H1 (cell line): Measurements from ENCODE around the gene CELF4. TPM values are rescaled to one million over a fixed set of nuclear protein-coding genes. Genes with fewer than 3 reads are reported as not detected.

Experiments used
- CTCF ChIA-PET: fragments of 300-600 bp; sonication (Branson Sonifier 250); formaldehyde crosslinking; loops from one replicate; lab custom pipeline; 2021; ENCODE audit not compliant: partially characterized antibody; lab: Charles Lee
- POLR2A ChIA-PET: fragments of 300-600 bp; sonication (Branson Sonifier 250); formaldehyde crosslinking; loops from one replicate; lab custom pipeline; 2021; ENCODE audit warnings: inconsistent platforms; ENCODE audit not compliant: partially characterized antibody; lab: Charles Lee
- DNase-seq, 2 experiments: peaks; one replicate each; pipeline versions ENCODE4 v3.0.0 to v3.0.0-alpha.2; 2010 to 2022; ENCODE audit warnings: low spot score in 2 of 2, low read depth in 1 of 2, mixed read lengths in 1 of 2
- FAIRE-seq: peaks from 2 replicates; lab custom pipeline; 2011; peaks lifted over from hg19 to GRCh38; lab: Jason Lieb, UNC
- H2AFZ ChIP-seq: 2 replicates; pipeline ENCODE4 v1.8.1; 2012; ENCODE audit warnings: low read length, inconsistent platforms
- H2AK5ac ChIP-seq: 2 replicates; pipeline ENCODE4 v1.6.1; 2013; ENCODE audit warnings: low read depth, low read length
- H2BK120ac ChIP-seq: replicated peaks from 2 replicates; pipeline ENCODE3; 2013; ENCODE audit warnings: low read depth, low read length, inconsistent platforms
- H2BK12ac ChIP-seq: 2 replicates; pipeline ENCODE4 v1.6.1; 2013; ENCODE audit warnings: low read depth, low read length
- H2BK15ac ChIP-seq: 2 replicates; pipeline ENCODE4 v1.6.1; 2013; ENCODE audit warnings: low read length
- H2BK20ac ChIP-seq: 2 replicates; pipeline ENCODE4 v1.6.1; 2013; ENCODE audit warnings: low read length
- H2BK5ac ChIP-seq: 2 replicates; pipeline ENCODE4 v1.6.1; 2013; ENCODE audit warnings: low read depth, low read length
- H3K14ac ChIP-seq: 2 replicates; pipeline ENCODE4 v1.6.1; 2013; ENCODE audit warnings: inconsistent platforms; ENCODE audit not compliant: insufficient read length
- H3K18ac ChIP-seq: 2 replicates; pipeline ENCODE4 v1.6.1; 2013; ENCODE audit warnings: low read length; ENCODE audit errors: extremely low read depth
- H3K23ac ChIP-seq: 2 replicates; pipeline ENCODE4 v1.6.1; 2013; ENCODE audit warnings: inconsistent platforms; ENCODE audit not compliant: insufficient read length
- H3K23me2 ChIP-seq: 2 replicates; pipeline ENCODE4 v1.6.1; 2013; ENCODE audit warnings: low read depth, low read length
- H3K27ac ChIP-seq: 2 replicates; pipeline ENCODE4 v1.6.1; 2011; ENCODE audit warnings: low read depth, low read length, inconsistent platforms
- H3K27me3 ChIP-seq, 4 experiments: replicated peaks in 1 of 4; 1 replicate in 1 of 4; 2 replicates in 3 of 4; pipeline versions ENCODE4 v1.6.1 to v1.8.1; 2011 to 2013; ENCODE audit warnings: low read length in 3 of 4, mild to moderate bottlenecking in 3 of 4, inconsistent platforms in 2 of 4, mixed read lengths in 2 of 4, moderate library complexity in 1 of 4; ENCODE audit not compliant: control insufficient read depth in 3 of 4, insufficient read depth in 3 of 4; ENCODE audit errors: extremely low read depth in 1 of 4
- H3K36me3 ChIP-seq, 4 experiments: 2 replicates each; pipeline versions ENCODE4 v1.6.1 to v1.8.1; 2011 to 2013; ENCODE audit warnings: mild to moderate bottlenecking in 4 of 4, low read length in 3 of 4, moderate library complexity in 2 of 4, control low read depth in 1 of 4, inconsistent platforms in 1 of 4; ENCODE audit not compliant: insufficient read depth in 4 of 4, control insufficient read depth in 2 of 4
- H3K4ac ChIP-seq: replicated peaks from 2 replicates; pipeline ENCODE3; 2013; ENCODE audit warnings: low read length, low read depth, mixed read lengths, inconsistent platforms; ENCODE audit not compliant: insufficient read length
- H3K4me1 ChIP-seq, 4 experiments: replicated peaks in 1 of 4; 1 replicate in 1 of 4; 2 replicates in 3 of 4; pipeline versions ENCODE4 v1.6.1 to v1.8.1; 2011 to 2013; ENCODE audit warnings: low read length in 3 of 4, inconsistent platforms in 2 of 4, mixed read lengths in 1 of 4; ENCODE audit not compliant: insufficient read depth in 4 of 4, control insufficient read depth in 3 of 4
- H3K4me2 ChIP-seq, 2 experiments: 2 replicates each; pipeline versions ENCODE4 v1.6.1 to v1.8.1; 2011 to 2013; ENCODE audit warnings: low read depth in 2 of 2, low read length in 2 of 2, control low read depth in 1 of 2, inconsistent platforms in 1 of 2, mild to moderate bottlenecking in 1 of 2; ENCODE audit not compliant: insufficient read depth in 1 of 2
- H3K4me3 ChIP-seq, 4 experiments: fragments of 200-600, 300-600 bp in 1 of 4; sonication (generic), shearing (Covaris generic), sonication (Bioruptor Twin) in 1 of 4; 2 replicates each; pipeline versions ENCODE4 v1.5.1 to v1.8.1; 2011 to 2016; ENCODE audit warnings: low read length in 4 of 4, low read depth in 3 of 4, control low read depth in 2 of 4, inconsistent platforms in 2 of 4, mild to moderate bottlenecking in 2 of 4, mixed read lengths in 1 of 4, moderate library complexity in 1 of 4; ENCODE audit not compliant: insufficient read depth in 2 of 4; ENCODE audit errors: extremely low read depth in 1 of 4
- H3K56ac ChIP-seq: replicated peaks from 2 replicates; pipeline ENCODE3; 2013; ENCODE audit warnings: low read depth, mild to moderate bottlenecking, mixed read lengths, low read length, inconsistent platforms; ENCODE audit not compliant: insufficient read length
- H3K79me1 ChIP-seq: 2 replicates; pipeline ENCODE4 v1.6.1; 2013; ENCODE audit warnings: low read depth, low read length, control low read depth
- H3K79me2 ChIP-seq, 2 experiments: 2 replicates each; pipeline versions ENCODE4 v1.6.1 to v1.8.1; 2012 to 2013; ENCODE audit warnings: low read length in 2 of 2, mild to moderate bottlenecking in 2 of 2, inconsistent platforms in 1 of 2; ENCODE audit not compliant: insufficient read depth in 2 of 2, control insufficient read depth in 1 of 2
- H3K9ac ChIP-seq, 4 experiments: replicated peaks in 1 of 4; 1 replicate in 1 of 4; 2 replicates in 3 of 4; pipeline versions ENCODE4 v1.6.1 to v1.8.1; 2011 to 2013; ENCODE audit warnings: low read depth in 3 of 4, low read length in 3 of 4, control low read depth in 2 of 4, mild to moderate bottlenecking in 2 of 4, moderate library complexity in 2 of 4, inconsistent platforms in 1 of 4; ENCODE audit errors: extremely low read depth in 1 of 4
- H3K9me3 ChIP-seq, 2 experiments: 2 replicates each; pipeline versions ENCODE4 v1.6.1 to v1.8.1; 2012 to 2013; ENCODE audit warnings: mild to moderate bottlenecking in 2 of 2, moderate library complexity in 2 of 2, control low read depth in 1 of 2, inconsistent platforms in 1 of 2, low read depth in 1 of 2, low read length in 1 of 2, mixed read lengths in 1 of 2; ENCODE audit not compliant: insufficient read depth in 2 of 2
- H4K20me1 ChIP-seq, 2 experiments: replicated peaks in 1 of 2; 2 replicates each; pipeline versions ENCODE3 to v1.8.1; 2011 to 2013; ENCODE audit warnings: inconsistent platforms in 2 of 2, low read length in 2 of 2, mild to moderate bottlenecking in 1 of 2; ENCODE audit not compliant: insufficient read depth in 2 of 2, control insufficient read depth in 1 of 2
- H4K5ac ChIP-seq: 2 replicates; pipeline ENCODE4 v1.6.1; 2013; ENCODE audit warnings: low read length, low read depth, mixed read lengths, inconsistent platforms; ENCODE audit not compliant: insufficient read length
- H4K8ac ChIP-seq: 2 replicates; pipeline ENCODE4 v1.8.0; 2013; ENCODE audit warnings: mild to moderate bottlenecking, moderate library complexity, low read length, inconsistent platforms; ENCODE audit not compliant: insufficient read depth; ENCODE audit errors: extremely low read depth
- H4K91ac ChIP-seq: replicated peaks from 2 replicates; pipeline ENCODE3; 2013; ENCODE audit warnings: low read length, mixed read lengths, inconsistent platforms; ENCODE audit not compliant: insufficient read length
- GTF2F1 ChIP-seq: IDR thresholded peaks from 2 replicates; pipeline ENCODE4 v1.6.1; 2012; ENCODE audit warnings: low read depth, low read length, improper control_type of control experiment, borderline replicate concordance
- HDAC6 ChIP-seq: IDR thresholded peaks from one replicate; pipeline ENCODE4 v1.7.1; 2012; ENCODE audit warnings: low read depth, mild to moderate bottlenecking, inconsistent platforms, low read length, moderate library complexity
- TAF7 ChIP-seq: optimal IDR thresholded peaks from 2 replicates; pipeline ENCODE3; 2011; ENCODE audit warnings: low read depth, mild to moderate bottlenecking, inconsistent platforms, low read length, moderate library complexity, borderline replicate concordance
- TEAD4 ChIP-seq: IDR thresholded peaks from 2 replicates; pipeline ENCODE4 v1.6.1; 2012; ENCODE audit warnings: low read depth, low read length, inconsistent platforms, mixed read lengths
- WGBS, 2 experiments: shearing (Covaris generic) in 1 of 2; methylation state at CpG; one replicate each; pipeline versions ENCODE4 v1.1.6 to v1.1.7; 2013 to 2015; ENCODE audit warnings: low lambda C conversion rate in 2 of 2, mixed read lengths in 2 of 2, inconsistent platforms in 1 of 2, low coverage in 1 of 2, missing lambda C conversion rate in 1 of 2; ENCODE audit not compliant: insufficient replicate concordance in 2 of 2, insufficient coverage in 1 of 2, insufficient read length in 1 of 2; ENCODE audit errors: extremely low coverage in 1 of 2, missing lambda C conversion rate in 1 of 2; 5-methylcytosine and 5-hydroxymethylcytosine counted together
- polyA plus RNA-seq, 7 experiments: library from polyadenylated mRNA; depleted of rRNA in 3 of 7; stranded (reverse) in 5 of 7; unstranded in 2 of 7; fragments of >200 nt in 5 of 7; fragments of 200-250 nt in 2 of 7; gene quantifications; 1 replicate in 5 of 7; 2 replicates in 1 of 7; 4 replicates in 1 of 7; pipeline versions ENCODE4 v1.2.1 to v1.2.3, GENCODE V29; 2011 to 2013; ENCODE audit warnings: missing spikeins in 2 of 7, mixed read lengths in 2 of 7
- total RNA-seq: library from RNA; stranded (reverse); fragmentation: NEBNext Ultra II Directional; extraction: Animal tissue kit (Norgen Biotek cat#: 25700); gene quantifications from 2 replicates; pipeline ENCODE4 v1.2.1, GENCODE V29; 2021

CELF4 gene
- total and polyA plus RNA-seq, 2 of the 8 experiments (the other 6 are each of a cell fraction or from before 2014, with no cell fraction given), result 1.6 to 3.4 TPM

- Histone ChIP-seq H3K9ac (no peak overlapping the region), H3K79me1 (no peaks in the 10 kb centered on the region; the same call in 1 of the 2 replicates), H4K20me1 (no peaks in the 10 kb centered on the region), H3K9me3 (no peaks in the 10 kb centered on the region), H2AK5ac (no peak overlapping the region), H4K5ac (no peak overlapping the region), H3K79me2 (no peaks in the 10 kb centered on the region), H3K36me3 (no peaks in the 10 kb centered on the region), H3K4me3 (no peak overlapping the region), H2BK12ac (no peak overlapping the region; the same call in 1 of the 2 replicates), H3K14ac (no peak overlapping the region), H4K8ac (0 out of 2 replicates have a peak overlapping the region, but pooled peaks have one; percentile 54), H3K23me2 (no peaks in the 10 kb centered on the region), H3K4ac (no peak overlapping the region), H3K23ac (no peak overlapping the region), H2BK120ac (no peak overlapping the region), H4K91ac (no peak overlapping the region), H3K4me2 (no peak overlapping the region), H3K27ac (no peak overlapping the region), H2BK5ac (no peak overlapping the region), H2BK20ac (no peak overlapping the region; the same call in 1 of the 2 replicates), H3K18ac (no peak overlapping the region), H2AFZ (no peak overlapping the region), H3K56ac (no peak overlapping the region), H3K4me1 (peaks cover 0 to 11% (median 3%) of the 10 kb centered on the region in 4 experiments; a peak in 3 of 7 replicates), H2BK15ac (no peak overlapping the region), H3K27me3 (peaks cover 0 to 2% (median 0%) of the 10 kb centered on the region in 4 experiments; a peak in 2 of 7 replicates)
- whole genome bisulfite sequencing, 2 experiments, result 40% methylated on average over 1 of the region's 1 CpG; no CpG with 5 or more reads in 1 of the 2 experiments
- FAIRE-seq (no peak), DNase-seq (no peak)
- no peak for TF ChIP-seq HDAC6
- TF ChIP-seq TEAD4, result no peak
- no peak for TF ChIP-seq GTF2F1
- no peak for TF ChIP-seq TAF7
- POLR2A ChIA-PET, result no interaction called here
- CTCF ChIA-PET, result interaction anchor here (0.8 to 2.3 kb wide), 2 partner anchors 28 to 56 kb away, joined by 3 to 8 read pairs; no protein-coding TSS in a partner anchor
Measured at GRCh38 chr18:37402735-37403099, 162.9 kb downstream of the CELF4 start.
